K562 (cell line): ENCODE results near the gene MAML3. TPM values are rescaled to one million over a fixed set of nuclear protein-coding genes. Genes with fewer than 3 reads are reported as not detected.

Source experiments
- ATF2 ChIP-seq: sonication (generic); formaldehyde crosslinking; IDR thresholded peaks from 2 replicates; pipeline ENCODE4 v1.8.1; 2022; ENCODE audit warnings: missing genetic modification reagents
- CBFB ChIP-seq: sonication (generic); formaldehyde crosslinking; IDR thresholded peaks from 2 replicates; pipeline ENCODE4 v1.4.0; 2020; ENCODE audit warnings: mild to moderate bottlenecking, missing genetic modification reagents
- CCNT2 ChIP-seq: IDR thresholded peaks from 2 replicates; pipeline ENCODE4 v1.6.1; 2011; ENCODE audit warnings: borderline replicate concordance, low read depth, mild to moderate bottlenecking, moderate library complexity, mixed read lengths, low read length; ENCODE audit not compliant: insufficient read length; ENCODE audit errors: extremely low read depth
- GMEB1 ChIP-seq: fragments of 250-450 bp; sonication (Bioruptor Pico); IDR thresholded peaks from 2 replicates; pipeline ENCODE4 v1.4.0; 2020; ENCODE audit warnings: mild to moderate bottlenecking
- HIVEP1 ChIP-seq: fragments of 250-450 bp; sonication (Bioruptor Pico); IDR thresholded peaks from 2 replicates; pipeline ENCODE4 v1.4.0; 2020; ENCODE audit warnings: mild to moderate bottlenecking
- PCBP1 ChIP-seq: fragments of 200-400 bp; formaldehyde crosslinking; IDR thresholded peaks from 2 replicates; pipeline ENCODE4 v1.6.1; 2018; ENCODE audit warnings: mild to moderate bottlenecking, low read depth, low read length; ENCODE audit not compliant: poor library complexity, severe bottlenecking
- SMAD3 ChIP-seq: fragments of 450-650 bp; formaldehyde crosslinking; conservative IDR thresholded peaks from 2 replicates; pipeline ENCODE4 v1.4.0; 2020; ENCODE audit warnings: mild to moderate bottlenecking
- SMAD4 ChIP-seq: fragments of 250-450 bp; sonication (Bioruptor Pico); conservative IDR thresholded peaks from 2 replicates; pipeline ENCODE4 v1.8.0; 2021; ENCODE audit warnings: inconsistent platforms, mild to moderate bottlenecking, moderate library complexity
- SP1 ChIP-seq: sonication (generic); formaldehyde crosslinking; IDR thresholded peaks from 2 replicates; pipeline ENCODE4 v1.8.1; 2022; ENCODE audit warnings: mild to moderate bottlenecking, missing genetic modification reagents
- THAP12 ChIP-seq: fragments of 250-450 bp; sonication (Bioruptor Pico); IDR thresholded peaks from 2 replicates; pipeline ENCODE4 v1.9.0; 2021; ENCODE audit warnings: mild to moderate bottlenecking, inconsistent platforms
- ZNF134 ChIP-seq: fragments of 250-450 bp; sonication (Bioruptor Pico); conservative IDR thresholded peaks from 2 replicates; pipeline ENCODE4 v1.4.0; 2020
- ZNF347 ChIP-seq: fragments of 450-650 bp; formaldehyde crosslinking; IDR thresholded peaks from 2 replicates; pipeline ENCODE4 v1.4.0; 2020; ENCODE audit warnings: low read depth, mild to moderate bottlenecking, moderate library complexity
- ZNF431 ChIP-seq: sonication (generic); formaldehyde crosslinking; IDR thresholded peaks from 2 replicates; pipeline ENCODE4 v1.8.0; 2022; ENCODE audit warnings: mild to moderate bottlenecking, missing genetic modification reagents
- polyA plus RNA-seq, 8 experiments: library from polyadenylated mRNA; depleted of rRNA in 4 of 8; stranded (reverse) in 5 of 8; unstranded in 3 of 8; fragments of >200 nt; fragmentation: Nextera tagmentation in 2 of 8; fragmentation: Illumina TruSeq in 1 of 8; extraction: Ambion mirVana in 2 of 8; extraction: Trizol in 1 of 8; gene quantifications; 2 replicates each; pipeline versions ENCODE4 v1.2.1 to v1.2.3, GENCODE V29; 2011 to 2014; ENCODE audit warnings: inconsistent platforms in 1 of 8, missing spikeins in 1 of 8
- total RNA-seq, 7 experiments: library from RNA; depleted of rRNA in 6 of 7; stranded (reverse); fragments of >200 nt in 6 of 7; fragmentation: Illumina TruSeq in 2 of 7; extraction: Trizol in 2 of 7; gene quantifications; 2 replicates each; pipeline versions ENCODE4 v1.2.1 to v1.2.3, GENCODE V29; 2011 to 2021; ENCODE audit warnings: low replicate concordance in 1 of 7

MAML3 gene
- total and polyA plus RNA-seq, 9 of the 15 experiments (the other 6 are each of a cell fraction or from before 2014, with no cell fraction given), result 0.01 to 0.55 (median 0.25) TPM

GRCh38 chr4:139956507-139957017, 197.4 kb downstream of the MAML3 start (continued):
- TF ChIP-seq HIVEP1 (CRISPR knock-in tag) (no peak), ZNF431 (no peak), ATF2 (CRISPR knock-in tag) (no peak), SMAD4 (CRISPR knock-in tag) (no peak), SMAD3 (CRISPR knock-in tag) (no peak), THAP12 (no peak), CCNT2 (no peak), GMEB1 (CRISPR knock-in tag) (no peak), PCBP1 (no peak), ZNF347 (CRISPR knock-in tag) (no peak), SP1 (CRISPR knock-in tag) (no peak), ZNF134 (CRISPR knock-in tag) (no peak), CBFB (no peak)
